Measurements from ENCODE around the gene KRTAP19-8.

Gene KRTAP19-8, protein sequence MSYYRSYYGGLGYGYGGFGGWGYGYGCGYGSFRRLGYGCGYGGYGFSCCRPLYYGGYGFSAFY

GRCh38 chr21:31038376-31038775, at the start of gene KRTAP19-8:
KRTAP19-8 (minus strand) TSS chr21:31038476; CDS start chr21:31038443, 33 bp downstream.
- no peak for DNase-seq (ENCODE audit: low read depth)

- no peak for DNase-seq (ENCODE audit: low read depth)
Measured at GRCh38 chr21:31087639-31088473, 49.6 kb upstream of the KRTAP19-8 start.

GRCh38 chr21:31084689-31085088, 46.4 kb upstream of the KRTAP19-8 start:
- no peak for DNase-seq (ENCODE audit: low read depth)

DNA sequence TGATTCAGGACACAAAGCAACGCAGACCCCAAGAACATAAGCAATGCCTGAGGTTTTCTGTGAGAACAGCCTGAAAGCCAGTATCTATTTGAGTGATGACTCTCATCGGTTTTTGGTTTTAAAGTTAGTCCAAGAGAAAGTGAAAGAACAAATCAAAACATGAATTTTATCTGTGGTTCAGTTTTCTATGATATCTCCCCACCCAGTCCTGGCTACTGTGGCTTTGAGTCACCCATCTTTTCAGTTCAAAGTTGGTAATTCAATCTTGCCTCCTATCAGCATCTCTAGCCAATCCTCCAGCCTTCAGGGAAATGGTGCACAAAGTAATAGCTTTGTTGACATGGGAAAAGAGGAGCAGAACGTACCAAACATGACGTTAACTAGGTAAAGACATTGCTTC, 40.5 kb upstream of the KRTAP19-8 start:
- DNase-seq (ENCODE audit: low read depth), result no peak

DNA sequence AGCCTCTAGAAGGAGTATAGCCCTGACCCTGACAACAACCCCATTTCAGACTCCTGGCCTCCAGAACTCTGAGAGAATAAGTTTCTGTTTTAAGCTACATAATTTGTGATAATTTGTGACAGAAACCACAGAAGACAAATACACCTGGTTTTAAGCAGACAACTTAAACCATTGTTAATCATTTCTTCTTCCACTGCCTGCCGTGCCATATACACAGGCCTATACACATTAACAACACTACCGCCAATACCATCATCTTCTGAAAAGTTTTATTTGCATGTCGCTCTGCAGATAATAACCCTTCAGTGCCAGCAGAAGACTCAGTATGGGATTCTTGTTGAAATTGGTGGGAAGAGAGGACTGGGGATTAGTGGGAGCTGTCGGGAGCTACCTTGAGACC, 39.9 kb upstream of the KRTAP19-8 start:
- DNase-seq (ENCODE audit: low read depth), result no peak

DNA sequence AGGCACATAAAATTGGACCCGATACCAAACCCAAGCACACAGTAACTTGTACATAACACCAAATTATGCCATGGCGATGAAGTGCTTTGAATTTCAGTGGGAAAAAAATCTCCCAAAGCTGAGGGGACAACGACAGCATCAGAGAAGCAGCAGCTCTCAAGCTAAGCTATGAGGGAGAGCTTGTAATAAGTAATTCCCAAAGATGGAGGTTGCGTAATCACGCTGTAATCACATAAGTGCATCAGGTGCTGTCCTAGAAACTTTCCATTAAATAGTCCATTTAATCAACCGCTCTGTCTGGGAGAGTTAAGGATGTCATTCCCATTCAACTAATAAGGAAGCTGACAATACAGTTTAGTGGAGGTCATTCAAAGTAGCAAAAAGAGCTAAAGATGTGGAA, 37.6 kb upstream of the KRTAP19-8 start:
- DNase-seq (ENCODE audit: low read depth), result no peak

- no peak for DNase-seq (ENCODE audit: low read depth)
Measured at GRCh38 chr21:31072533-31072932, 34.3 kb upstream of the KRTAP19-8 start.

- no peak for DNase-seq (ENCODE audit: low read depth)
Measured at GRCh38 chr21:31064803-31065202, 26.5 kb upstream of the KRTAP19-8 start.

GRCh38 chr21:31052489-31053142, 14.3 kb upstream of the KRTAP19-8 start:
- no peak for DNase-seq (ENCODE audit: low read depth)

DNA sequence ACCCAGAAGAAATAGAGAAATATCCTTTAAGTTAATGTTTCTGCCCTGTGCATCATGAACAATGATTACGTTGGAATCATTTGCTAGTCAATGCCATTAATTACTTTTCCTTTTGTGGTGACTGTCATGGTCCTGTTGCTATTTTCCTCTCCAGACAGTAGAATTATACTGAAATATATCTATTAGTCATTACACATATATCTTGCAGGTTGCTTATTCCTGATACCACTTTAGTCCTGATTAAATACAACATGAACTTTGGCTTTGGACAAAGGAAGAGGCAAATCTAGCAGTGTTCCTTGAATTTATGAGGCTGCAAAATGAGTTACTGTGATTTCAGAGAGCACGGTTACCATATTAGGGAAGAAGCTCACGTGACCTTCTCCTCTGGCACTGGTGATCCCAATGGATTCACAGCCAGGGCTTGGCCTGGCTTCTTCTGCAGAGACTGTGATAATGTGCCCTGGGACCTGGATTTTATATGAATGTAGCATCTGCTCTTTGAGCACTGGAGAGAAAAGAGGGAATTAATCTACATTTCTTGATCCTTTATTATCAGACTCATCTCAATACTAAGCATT, 12.4 kb upstream of the KRTAP19-8 start:
- no peak for DNase-seq (ENCODE audit: low read depth)

GRCh38 chr21:31045841-31046240, 7.6 kb upstream of the KRTAP19-8 start:
- no peak for DNase-seq (ENCODE audit: low read depth)

- DNase-seq (ENCODE audit: low read depth), result no peak
Measured at GRCh38 chr21:31043471-31043870, 5.2 kb upstream of the KRTAP19-8 start.

- no peak for DNase-seq (ENCODE audit: low read depth)
Measured at GRCh38 chr21:31042080-31042464, 3.8 kb upstream of the KRTAP19-8 start.

GRCh38 chr21:31041295-31042079, 3.2 kb upstream of the KRTAP19-8 start:
- no peak for DNase-seq (ENCODE audit: low read depth)

DNA sequence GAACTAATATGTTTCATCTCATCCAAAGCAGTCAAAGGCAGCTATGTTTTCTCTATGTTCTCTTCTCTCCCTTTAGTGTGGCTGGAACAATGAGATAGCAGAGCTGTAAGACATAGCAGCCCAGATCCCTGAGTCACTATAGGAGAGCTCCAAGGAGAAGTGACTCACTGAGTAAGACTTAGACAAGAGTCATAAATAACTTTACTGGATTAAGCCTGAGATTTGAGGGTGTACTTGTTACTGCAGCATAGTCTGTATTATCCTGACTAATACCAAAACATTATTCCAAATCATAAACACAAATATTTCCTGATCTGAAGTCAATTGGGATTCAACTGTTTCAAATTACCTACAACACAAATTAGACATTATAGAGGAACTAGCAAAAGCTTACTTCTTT, 3.9 kb downstream of the KRTAP19-8 start:
- DNase-seq (ENCODE audit: low read depth), result no peak

DNA sequence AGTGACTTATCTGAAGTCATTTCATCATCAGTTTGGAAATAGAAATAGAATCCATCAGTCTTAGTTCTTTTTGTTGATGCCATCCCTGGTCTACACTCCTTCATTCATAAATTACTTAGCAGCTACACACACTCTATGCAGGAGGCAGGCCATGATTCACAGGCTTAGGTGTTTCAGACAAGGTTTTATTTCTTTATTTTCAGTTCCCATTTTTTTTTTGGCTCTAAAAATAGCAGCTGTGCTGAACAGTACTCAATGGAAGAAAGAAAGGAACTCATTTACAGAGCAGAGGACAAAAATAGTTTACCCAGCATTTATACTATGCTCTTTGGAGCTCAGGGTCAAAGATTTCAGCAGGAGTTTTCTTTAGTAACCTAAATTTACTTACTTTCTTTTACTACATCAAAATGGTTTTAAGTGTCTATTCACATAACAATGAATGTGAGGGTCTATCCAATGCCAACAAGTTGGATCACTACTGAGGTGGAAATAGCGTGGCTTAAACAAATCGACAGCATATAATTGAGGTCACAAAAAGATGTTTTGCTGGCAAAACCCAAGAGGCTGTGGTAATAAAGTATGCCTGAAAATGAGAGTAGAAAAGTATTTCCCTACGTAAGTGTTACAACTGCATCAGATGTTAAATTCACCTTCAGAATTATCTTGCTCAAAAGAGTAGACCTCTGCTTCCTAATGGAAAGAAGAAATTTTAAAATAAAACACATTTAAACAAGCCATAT, 7.7 kb downstream of the KRTAP19-8 start:
- no peak for DNase-seq (ENCODE audit: low read depth)

GRCh38 chr21:31023680-31024079, 14.6 kb downstream of the KRTAP19-8 start:
- DNase-seq (ENCODE audit: low read depth), result no peak

DNA sequence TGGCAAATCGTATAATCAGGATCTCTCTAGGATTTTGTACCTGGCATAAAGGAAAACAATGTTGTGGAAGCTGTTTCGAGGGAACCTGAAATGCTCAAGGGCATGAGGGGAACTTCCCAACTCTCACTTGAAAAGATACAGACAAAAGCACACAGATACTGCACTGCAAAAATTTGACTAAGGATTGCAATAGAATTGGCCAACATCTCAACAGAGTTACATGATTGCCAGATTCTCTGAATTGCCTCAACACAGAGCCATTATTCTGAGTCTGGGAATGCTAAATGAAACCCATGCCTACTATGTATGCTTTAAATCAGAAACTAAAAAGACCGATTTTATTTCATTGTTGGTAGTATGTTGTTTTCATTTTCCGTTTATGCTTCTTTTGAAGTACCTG, 16.0 kb downstream of the KRTAP19-8 start:
- no peak for DNase-seq (ENCODE audit: low read depth)

- no peak for DNase-seq (ENCODE audit: low read depth)
Measured at GRCh38 chr21:31018232-31018631, 20.0 kb downstream of the KRTAP19-8 start.

DNA sequence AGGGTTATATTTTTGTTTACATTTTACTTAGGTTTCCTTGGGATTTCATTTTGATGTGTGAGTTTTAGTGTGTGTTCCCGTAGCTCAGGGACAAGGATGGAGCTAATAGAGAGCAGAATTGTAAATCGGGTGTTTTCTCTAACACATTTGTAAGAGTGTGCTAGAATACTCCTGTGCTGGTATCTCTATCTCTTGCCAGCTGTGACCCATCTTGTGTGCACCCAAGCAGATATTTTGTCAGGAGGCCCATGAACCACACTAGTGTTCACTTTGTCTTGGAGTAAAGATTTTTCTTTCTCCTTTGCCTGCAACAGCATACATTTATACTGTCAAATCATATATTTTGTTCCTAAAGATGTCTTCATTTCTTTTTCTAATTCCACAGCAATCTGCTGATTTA, 23.4 kb downstream of the KRTAP19-8 start:
- no peak for DNase-seq (ENCODE audit: low read depth)
